Measurements from ENCODE around the gene PPP1R12C.
"Not testable (repeated sequence)": the region's sequence is repeated elsewhere in the genome, so short reads cannot be mapped to it uniquely, and the experiment has no call there.

The PPP1R12C gene

DNA sequence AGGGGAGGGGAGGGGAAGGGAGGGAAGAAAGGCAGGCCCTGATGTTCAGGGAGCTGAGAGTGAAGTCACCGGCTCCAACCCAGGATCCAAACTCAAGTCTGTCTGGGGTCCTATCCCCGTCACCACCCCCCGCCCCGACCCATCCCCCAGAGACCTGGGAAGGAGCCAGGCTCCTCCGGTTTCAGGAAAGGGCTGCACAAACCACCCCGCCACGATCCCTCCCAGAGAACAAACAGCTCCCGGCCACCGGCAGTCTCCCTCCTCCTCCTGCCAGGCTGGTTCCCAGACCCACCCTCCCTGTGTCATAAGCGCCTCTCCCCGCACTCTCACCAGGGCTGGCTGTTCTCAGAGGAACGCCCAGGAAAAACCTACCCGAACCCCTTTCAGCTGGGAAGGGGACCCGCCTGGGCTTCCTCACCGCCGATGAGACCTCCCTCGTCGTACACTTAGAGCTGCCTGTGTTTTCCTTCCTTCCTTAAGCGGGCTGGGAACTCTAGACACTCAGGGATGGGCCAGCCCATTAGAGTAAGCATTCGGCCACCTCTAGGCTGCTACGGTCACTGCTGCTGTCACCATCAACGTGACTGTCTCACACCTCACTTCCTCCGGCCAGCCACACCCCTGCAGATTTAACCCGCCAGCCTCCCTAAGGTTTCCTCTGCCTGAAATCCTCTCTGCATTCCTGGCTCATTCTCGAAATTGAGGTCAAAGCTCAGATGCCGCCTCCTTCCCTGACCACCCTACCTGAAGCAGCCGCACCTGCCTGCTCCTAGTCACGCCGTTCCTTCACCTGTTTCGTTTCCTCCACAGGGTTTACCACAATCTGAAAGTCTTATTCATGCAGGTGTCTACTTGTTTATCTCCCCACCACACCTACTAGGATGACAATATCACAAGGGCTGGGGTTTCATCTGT lies 48.2 kb downstream of the PPP1R12C start:
- DNase-seq (ENCODE audit: low read depth): peak; percentile 24
- H3K4me3 ChIP-seq (ENCODE audit: low read depth, low read length): peak overlapping the region; percentile 43
- no peak for TF ChIP-seq CTCF (IDR thresholded peaks at IDR 0.05; ENCODE audit: low read depth, low read length, missing control alignments)

DNA sequence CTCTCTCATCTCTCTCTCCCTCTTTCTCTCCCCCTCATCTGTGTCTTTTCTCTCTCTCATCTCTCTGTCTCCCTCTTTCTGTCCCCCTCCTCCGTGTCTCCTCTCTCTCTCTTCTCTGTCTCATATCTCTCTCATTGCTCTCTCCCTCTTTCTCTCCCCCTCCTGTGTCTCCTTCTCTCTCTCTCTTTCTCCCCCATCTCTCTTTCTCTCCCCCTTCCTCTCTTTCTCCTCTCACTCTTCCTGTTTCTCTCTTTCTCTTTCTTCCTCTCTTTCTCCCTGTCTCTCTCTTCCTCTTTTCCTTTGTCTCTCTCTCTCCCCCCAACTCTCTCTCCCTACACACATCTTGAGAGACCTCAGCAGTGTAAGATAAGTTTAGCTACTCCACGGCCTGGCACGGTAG lies 49.6 kb downstream of the PPP1R12C start:
- no peak for TF ChIP-seq CTCF (IDR thresholded peaks at IDR 0.05; ENCODE audit: low read depth, low read length, missing control alignments)
- DNase-seq (ENCODE audit: low read depth): no peak

GRCh38 chr19:55066107-55066709 lies 51.2 kb downstream of the PPP1R12C start:
- TF ChIP-seq CTCF (IDR thresholded peaks at IDR 0.05; ENCODE audit: low read depth, low read length, missing control alignments): no peak
- no peak overlapping the region for H3K4me3 ChIP-seq (ENCODE audit: low read depth, low read length)
- no peak for DNase-seq (ENCODE audit: low read depth)

More for the DNA sequence above, 49.6 kb downstream of the PPP1R12C start:
- H3K4me3 ChIP-seq (ENCODE audit: low read depth, low read length): no peak overlapping the region

DNA sequence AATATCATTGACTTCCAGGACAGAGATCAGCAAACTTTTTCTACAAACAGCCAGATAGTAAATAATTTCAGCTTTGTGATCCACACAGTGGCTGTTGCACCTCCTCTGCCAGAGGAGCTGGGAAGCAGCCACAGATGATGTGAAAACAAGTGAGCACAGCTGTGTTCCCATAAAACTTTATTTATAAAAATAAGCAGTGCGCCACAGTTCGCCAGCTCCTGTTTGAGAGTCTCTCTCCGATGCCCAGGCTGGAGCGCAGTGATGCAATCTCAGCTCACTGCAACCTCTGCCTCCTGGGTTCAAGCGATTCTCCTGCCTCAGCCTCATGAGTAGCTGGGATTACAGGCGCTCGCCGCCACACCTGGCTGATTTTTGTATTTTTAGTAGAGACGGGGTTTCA lies 51.9 kb downstream of the PPP1R12C start:
- DNase-seq (ENCODE audit: low read depth): not testable (repeated sequence)

DNA sequence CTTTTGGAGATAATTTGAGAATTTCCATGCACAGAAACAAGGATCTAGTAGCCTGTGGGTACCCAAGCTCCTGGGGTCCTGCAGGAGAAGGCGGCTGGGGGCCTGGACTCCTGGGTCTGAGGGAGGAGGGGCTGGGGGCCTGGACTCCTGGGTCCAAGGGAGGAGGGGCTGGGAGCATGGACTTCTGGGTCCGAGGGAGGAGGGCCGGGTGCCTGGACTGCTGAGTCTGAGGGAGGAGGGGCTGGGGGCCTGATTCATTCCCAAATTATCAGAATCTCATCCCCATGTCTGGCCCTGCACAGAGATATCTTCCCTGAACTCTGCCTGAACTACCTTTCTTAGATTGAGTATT lies 54.0 kb downstream of the PPP1R12C start:
- no peak for DNase-seq (ENCODE audit: low read depth)
- H3K4me3 ChIP-seq (ENCODE audit: low read depth, low read length): no peak overlapping the region
- no peak for TF ChIP-seq CTCF (IDR thresholded peaks at IDR 0.05; ENCODE audit: low read depth, low read length, missing control alignments)

More for the DNA sequence above, 51.9 kb downstream of the PPP1R12C start:
- not testable (repeated sequence) for H3K4me3 ChIP-seq (ENCODE audit: low read depth, low read length)

GRCh38 chr19:55062735-55063491 lies 54.5 kb downstream of the PPP1R12C start, which contains the start of gene RDH13:
Gene RDH13 (minus strand): TSS chr19:55063148. CDS start chr19:55063032, 116 bp downstream.
- DNase-seq (ENCODE audit: low read depth): peak; percentile 90
- H3K4me3 ChIP-seq (ENCODE audit: low read depth, low read length): peak within 1 kb of the TSS; percentile 96
- TF ChIP-seq CTCF (IDR thresholded peaks at IDR 0.05; ENCODE audit: low read depth, low read length, missing control alignments): no peak

GRCh38 chr19:55060287-55060686 lies 57.1 kb downstream of the PPP1R12C start:
- not testable (repeated sequence) for H3K4me3 ChIP-seq (ENCODE audit: low read depth, low read length); DNase-seq (ENCODE audit: low read depth)
